HAP-1 (cell line): ENCODE measurements around the gene HLA-A.

Experiments used
- DNase-seq, 2 experiments: peaks; one replicate each; pipeline ENCODE4 v3.0.0-alpha.2; 2016 to 2020; ENCODE audit warnings: low spot score in 2 of 2
- H3K27me3 ChIP-seq: fragments of 250-450 bp; sonication (Bioruptor Pico); 2 replicates; pipeline ENCODE4 v1.5.1; 2020; ENCODE audit warnings: low read depth, mild to moderate bottlenecking, moderate library complexity
- H3K36me3 ChIP-seq: fragments of 250-450 bp; sonication (Bioruptor Pico); replicated peaks from 2 replicates; pipeline ENCODE4 v1.5.1; 2020; ENCODE audit warnings: mild to moderate bottlenecking
- H3K4me1 ChIP-seq: fragments of 250-450 bp; sonication (Bioruptor Pico); 2 replicates; pipeline ENCODE4 v1.5.1; 2020; ENCODE audit warnings: mild to moderate bottlenecking
- H3K4me3 ChIP-seq: fragments of 250-450 bp; sonication (Bioruptor Pico); 2 replicates; pipeline ENCODE4 v1.5.1; 2020; ENCODE audit warnings: mild to moderate bottlenecking, moderate library complexity
- H3K9me3 ChIP-seq: fragments of 250-450 bp; sonication (Bioruptor Pico); 2 replicates; pipeline ENCODE4 v1.5.1; 2020; ENCODE audit warnings: mild to moderate bottlenecking, moderate library complexity
- in situ Hi-C: fragments of 300-500 bp; cut with MboI; formaldehyde crosslinking; loops from 3 replicates; pipeline ENCODE4 v1.14.3; 2020; ENCODE audit warnings: low sequenced_read_pairs, inconsistent platforms, mixed read lengths

HLA-A gene

GRCh38 chr6:29995340-29995777 lies 53.0 kb downstream of the HLA-A start:
- no peaks in the 10 kb centered on the region for H3K9me3 ChIP-seq
- in situ Hi-C loops = no loop called here
- H3K4me3 ChIP-seq = no peak overlapping the region
- no peaks in the 10 kb centered on the region for H3K27me3 ChIP-seq
- no peaks in the 10 kb centered on the region; the same call in 1 of the 2 replicates for H3K4me1 ChIP-seq
- no peak for DNase-seq
- H3K36me3 ChIP-seq = no peaks in the 10 kb centered on the region
